Measurements from ENCODE around the gene SERGEF. TPM values are rescaled to one million over a fixed set of nuclear protein-coding genes. Genes with fewer than 3 reads are reported as not detected.

Gene SERGEF
- total RNA-seq, 1 experiment from 2014 or later = 31.4 TPM

GRCh38 chr11:17781221-17781620 lies 231.6 kb downstream of the SERGEF start:
- Histone ChIP-seq H2BK20ac (ENCODE audit: low read depth, low read length, poor library complexity, severe bottlenecking) (no peak overlapping the region), H2BK5ac (ENCODE audit: insufficient read length, low read length) (no peak overlapping the region), H3K56ac (ENCODE audit: insufficient read length, low read depth, low read length) (no peak overlapping the region), H3K79me1 (ENCODE audit: insufficient read depth, low read depth, low read length, poor library complexity, severe bottlenecking) (no peaks in the 10 kb centered on the region), H3K79me2 (ENCODE audit: insufficient read depth, low read length) (no peaks in the 10 kb centered on the region), H3K4me1 (ENCODE audit: insufficient read depth, low read length) (no peaks in the 10 kb centered on the region), H2BK120ac (ENCODE audit: low read depth, low read length, poor library complexity, severe bottlenecking) (no peak overlapping the region), H4K91ac (ENCODE audit: insufficient read length, low read depth, low read length) (no peak overlapping the region), H2AFZ (ENCODE audit: low read length) (no peak overlapping the region), H3K23me2 (ENCODE audit: insufficient read length, low read depth, low read length, poor library complexity, severe bottlenecking) (no peaks in the 10 kb centered on the region), H4K8ac (replicated peaks; ENCODE audit: insufficient read length, low read depth, low read length) (no peak overlapping the region), H3K27me3 (ENCODE audit: insufficient read depth, low read length) (no peaks in the 10 kb centered on the region), H3T11ph (ENCODE audit: low read length) (no peak overlapping the region), H4K20me1 (ENCODE audit: control insufficient read depth, insufficient read depth, insufficient read length) (no peaks in the 10 kb centered on the region), H3K18ac (ENCODE audit: insufficient read length, low read depth, low read length) (no peak overlapping the region), H2BK15ac (ENCODE audit: low read depth, low read length) (no peak overlapping the region), H3K4me2 (ENCODE audit: insufficient read depth, insufficient read length, low read length) (no peak overlapping the region), H3K9me3 (ENCODE audit: control insufficient read depth, low read depth, low read length) (no peaks in the 10 kb centered on the region), H3K9ac (ENCODE audit: extremely low read depth, insufficient read length, low read length) (no peak overlapping the region), H3K14ac (ENCODE audit: insufficient read depth, low read length) (no peak overlapping the region), H2AK5ac (ENCODE audit: insufficient read length, low read length) (no peak overlapping the region), H2BK12ac (ENCODE audit: insufficient read length, low read depth, low read length) (no peak overlapping the region), H4K5ac (ENCODE audit: insufficient read length, low read depth, low read length) (no peak overlapping the region), H3K23ac (ENCODE audit: insufficient read length, low read depth, low read length) (no peak overlapping the region), H3K4ac (ENCODE audit: low read depth, low read length) (no peak overlapping the region), H3K27ac (ENCODE audit: insufficient read length, low read depth, low read length) (no peak overlapping the region)
- Mint-ChIP-seq H3K4me3 (no peak overlapping the region), H3K4me1 (no peaks in the 10 kb centered on the region), H3K9me3 (no peaks in the 10 kb centered on the region), H3K27ac (no peak overlapping the region), H3K27me3 (ENCODE audit: low read depth) (peaks cover 2% of the 10 kb centered on the region), H3K36me3 (ENCODE audit: insufficient read depth in 1 of 3, low read depth in 3 of 3) (peaks cover 0 to 3% (median 0%) of the 10 kb centered on the region in 3 experiments; a peak in 1 of 7 replicates)
- TF ChIP-seq, protein P1, sequence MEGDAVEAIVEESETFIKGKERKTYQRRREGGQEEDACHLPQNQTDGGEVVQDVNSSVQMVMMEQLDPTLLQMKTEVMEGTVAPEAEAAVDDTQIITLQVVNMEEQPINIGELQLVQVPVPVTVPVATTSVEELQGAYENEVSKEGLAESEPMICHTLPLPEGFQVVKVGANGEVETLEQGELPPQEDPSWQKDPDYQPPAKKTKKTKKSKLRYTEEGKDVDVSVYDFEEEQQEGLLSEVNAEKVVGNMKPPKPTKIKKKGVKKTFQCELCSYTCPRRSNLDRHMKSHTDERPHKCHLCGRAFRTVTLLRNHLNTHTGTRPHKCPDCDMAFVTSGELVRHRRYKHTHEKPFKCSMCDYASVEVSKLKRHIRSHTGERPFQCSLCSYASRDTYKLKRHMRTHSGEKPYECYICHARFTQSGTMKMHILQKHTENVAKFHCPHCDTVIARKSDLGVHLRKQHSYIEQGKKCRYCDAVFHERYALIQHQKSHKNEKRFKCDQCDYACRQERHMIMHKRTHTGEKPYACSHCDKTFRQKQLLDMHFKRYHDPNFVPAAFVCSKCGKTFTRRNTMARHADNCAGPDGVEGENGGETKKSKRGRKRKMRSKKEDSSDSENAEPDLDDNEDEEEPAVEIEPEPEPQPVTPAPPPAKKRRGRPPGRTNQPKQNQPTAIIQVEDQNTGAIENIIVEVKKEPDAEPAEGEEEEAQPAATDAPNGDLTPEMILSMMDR (conservative IDR thresholded peaks at IDR 0.05) = no peak
- WGBS (ENCODE audit: extremely low coverage, insufficient read length, low lambda C conversion rate) = no CpG with 5 or more reads among the region's 12 CpGs
- no peak for DNase-seq
